Activated CD4-positive, alpha-beta T cell treated with anti-CD3 and anti-CD28 coated beads, Interleukin-10, Interleukin-2, amounts not matched to agents 100 ng/mL and 50 ng/mL, durations not matched to agents 16 hours and 8 hours (primary cell): Measurements from ENCODE around the gene SRGAP3.

Source experiments
- DNase-seq: peaks from one replicate; pipeline ENCODE4 v3.0.0-alpha.2; 2020

SRGAP3 gene

DNA sequence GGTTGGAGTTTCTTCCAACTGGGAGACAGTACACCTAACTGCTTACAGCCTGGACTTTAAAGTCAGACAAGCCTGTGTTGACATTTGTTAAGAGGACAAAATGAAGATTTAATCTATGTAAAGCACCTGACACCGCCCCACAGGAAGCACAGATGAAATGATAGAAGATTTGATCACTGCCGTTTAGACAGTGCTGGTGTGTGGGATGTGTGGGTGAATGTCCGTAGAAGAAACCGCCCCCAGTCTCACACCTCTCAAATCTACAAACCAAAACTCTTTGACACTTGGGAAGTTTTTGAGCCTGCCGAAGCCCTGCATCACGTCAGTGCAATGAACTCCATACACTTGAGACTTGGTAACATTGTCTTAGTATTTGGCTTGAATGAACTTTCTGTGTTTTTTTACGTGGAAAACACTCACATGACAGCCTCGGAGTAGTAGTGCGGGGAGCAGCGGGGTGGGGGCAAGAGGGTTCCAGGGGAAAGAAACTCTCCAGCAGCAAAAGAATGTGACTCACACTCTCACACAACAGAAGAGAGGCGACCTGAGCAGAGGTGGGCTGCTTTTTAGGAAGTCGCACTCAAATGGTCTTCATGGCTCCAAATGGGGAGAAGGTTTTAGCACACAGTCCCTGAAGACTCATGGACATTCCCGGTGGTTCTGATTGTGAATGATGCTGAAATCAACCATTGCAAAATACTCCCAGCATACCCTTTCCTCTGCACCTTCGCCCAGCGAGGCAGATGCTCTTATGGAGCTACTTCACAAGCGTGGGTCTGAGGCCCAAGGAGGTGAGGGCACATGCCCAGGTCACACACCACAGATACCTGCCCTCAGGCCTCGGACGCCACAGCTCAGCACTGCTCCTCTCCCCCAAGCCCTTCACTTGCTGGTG lies 79.2 kb downstream of the SRGAP3 start:
- DNase-seq, result peak; percentile 56

DNA sequence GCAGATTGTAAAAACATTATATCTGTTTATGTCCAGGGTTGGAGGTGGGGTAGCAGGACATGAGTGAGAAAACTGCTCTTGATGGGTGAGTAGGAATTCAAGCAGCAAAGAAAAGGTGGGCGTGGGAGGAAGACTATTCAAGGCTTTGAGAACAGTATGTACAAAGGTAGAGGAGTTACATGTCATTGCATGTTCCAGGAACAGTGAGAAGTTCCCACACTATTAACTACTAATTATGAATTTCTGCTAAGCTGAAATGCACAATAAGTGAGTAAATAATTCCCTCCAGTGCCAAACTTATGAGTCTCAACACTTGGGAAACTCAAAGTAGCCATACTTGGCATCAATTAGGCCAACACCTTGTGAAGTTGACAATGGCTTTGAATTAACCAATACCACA lies 80.1 kb downstream of the SRGAP3 start:
- no peak for DNase-seq

DNA sequence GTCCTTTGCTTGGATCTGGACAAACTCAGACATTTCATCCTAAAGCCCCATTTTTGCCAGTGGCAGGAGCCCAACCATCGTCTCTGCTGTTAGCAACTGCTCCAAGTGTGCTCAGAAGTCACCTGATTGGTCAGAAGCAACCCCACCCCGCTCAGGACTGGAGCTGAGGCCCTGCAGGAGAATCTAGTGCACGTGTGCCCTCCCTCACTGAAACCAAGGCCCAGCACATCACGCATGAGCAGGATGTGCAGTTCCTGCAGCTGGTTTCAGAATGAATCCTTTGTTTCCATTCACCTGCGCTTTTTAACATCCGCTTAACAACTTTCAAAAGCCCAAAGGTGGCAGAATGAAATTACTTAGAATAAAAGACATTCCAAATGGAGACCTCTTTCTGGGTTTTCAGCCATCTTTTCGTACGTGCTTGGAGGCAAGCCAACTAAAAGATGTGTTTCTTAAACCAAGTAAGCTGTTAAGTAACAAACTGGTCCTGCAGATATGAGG lies 81.2 kb downstream of the SRGAP3 start:
- peak; percentile 93 for DNase-seq

DNA sequence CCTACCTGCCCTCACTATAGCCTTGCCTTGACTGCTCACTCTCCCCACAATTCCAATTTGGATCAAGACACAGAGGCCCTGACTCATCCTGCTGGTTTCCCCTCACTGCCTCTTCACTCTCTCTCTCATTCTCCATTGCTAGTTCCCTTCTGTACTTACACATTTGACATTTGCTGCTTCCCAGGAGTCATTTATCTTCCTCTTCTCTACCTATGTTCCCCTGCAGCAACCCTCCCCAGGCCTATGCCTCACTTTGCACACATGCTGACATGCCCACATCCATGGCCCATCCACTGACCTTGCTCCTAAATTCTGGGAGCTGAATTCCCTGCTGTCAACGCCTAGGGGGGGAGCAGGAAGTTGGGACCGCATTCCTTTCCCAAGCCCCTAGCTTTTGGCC lies 82.2 kb downstream of the SRGAP3 start:
- DNase-seq, result no peak

DNA sequence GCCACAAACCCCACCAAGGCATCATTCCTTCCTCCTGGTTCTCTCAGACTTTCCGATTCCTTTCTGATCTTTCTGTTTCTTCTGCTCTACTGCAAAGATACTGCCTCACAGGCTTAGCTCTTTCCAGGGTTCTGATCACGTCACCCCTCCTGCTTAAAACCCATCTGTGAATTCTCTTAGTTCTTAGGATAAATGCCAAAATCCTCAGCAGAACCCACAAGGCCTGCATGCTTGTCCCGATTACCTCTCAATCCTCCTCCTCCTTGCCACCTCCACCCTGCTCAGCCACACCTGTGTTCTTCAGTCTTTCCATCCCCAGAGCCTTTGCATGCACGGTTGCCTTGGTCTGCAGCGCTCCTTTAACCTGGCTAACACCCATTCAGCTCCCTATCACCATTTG lies 84.0 kb downstream of the SRGAP3 start:
- DNase-seq, result no peak

DNA sequence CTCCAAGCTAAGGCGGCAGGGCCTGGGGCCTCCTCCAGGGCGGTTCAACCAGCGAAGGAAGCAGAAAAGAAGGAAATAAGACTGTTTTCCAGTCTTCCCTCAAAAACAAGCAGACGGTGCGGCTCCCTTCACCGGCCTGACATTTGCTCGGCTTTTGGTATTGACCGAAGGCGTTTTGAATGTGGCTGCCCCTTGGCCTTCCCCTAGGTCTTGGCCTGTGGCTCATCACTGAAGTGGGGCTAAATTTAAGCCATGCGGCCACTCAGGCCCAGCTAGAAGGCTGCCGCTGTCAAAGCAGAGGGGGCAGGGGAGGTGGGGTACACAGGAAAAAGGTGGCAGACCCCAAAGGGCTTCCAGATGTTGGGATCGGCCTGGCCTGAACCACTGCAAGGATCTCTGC lies 86.2 kb downstream of the SRGAP3 start:
- DNase-seq, result no peak

DNA sequence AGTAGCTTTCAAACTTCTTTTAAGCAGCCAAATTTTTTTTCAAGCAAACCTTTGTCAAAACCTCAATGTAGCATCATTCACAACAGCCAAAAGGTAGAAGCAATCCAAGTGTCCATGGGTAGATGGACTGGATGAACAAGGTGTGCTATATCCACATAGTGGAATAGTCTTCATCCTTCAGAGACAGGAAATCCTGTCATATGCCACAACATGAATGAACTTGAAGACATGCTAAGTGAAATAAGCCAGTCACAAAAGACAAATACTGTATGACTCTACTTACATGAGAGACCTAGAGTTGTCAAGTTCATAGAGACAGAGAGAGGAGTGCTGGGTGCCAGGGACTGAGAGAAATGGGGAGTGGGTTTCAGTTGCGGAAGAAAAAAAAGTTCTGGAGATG lies 87.6 kb downstream of the SRGAP3 start:
- no peak for DNase-seq

DNA sequence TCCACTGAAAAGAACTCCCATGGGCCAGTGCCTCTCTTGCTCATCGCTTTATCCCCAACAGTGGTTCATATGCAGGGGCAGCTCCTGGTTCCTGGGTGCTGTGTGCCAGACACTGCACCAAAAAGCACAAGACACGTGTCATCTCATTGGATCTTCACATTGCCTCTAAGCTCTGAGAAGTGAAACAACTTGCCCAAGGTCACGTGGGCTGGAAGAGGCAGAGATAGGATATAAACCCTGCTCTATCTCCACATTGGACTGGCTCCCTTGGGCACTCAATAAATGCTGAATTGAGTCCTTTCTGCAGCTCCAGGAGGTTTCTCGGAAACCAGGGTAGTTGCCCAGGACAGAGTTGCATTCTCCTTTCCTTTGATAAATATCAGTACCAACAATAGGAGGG lies 88.1 kb downstream of the SRGAP3 start:
- no peak for DNase-seq

DNA sequence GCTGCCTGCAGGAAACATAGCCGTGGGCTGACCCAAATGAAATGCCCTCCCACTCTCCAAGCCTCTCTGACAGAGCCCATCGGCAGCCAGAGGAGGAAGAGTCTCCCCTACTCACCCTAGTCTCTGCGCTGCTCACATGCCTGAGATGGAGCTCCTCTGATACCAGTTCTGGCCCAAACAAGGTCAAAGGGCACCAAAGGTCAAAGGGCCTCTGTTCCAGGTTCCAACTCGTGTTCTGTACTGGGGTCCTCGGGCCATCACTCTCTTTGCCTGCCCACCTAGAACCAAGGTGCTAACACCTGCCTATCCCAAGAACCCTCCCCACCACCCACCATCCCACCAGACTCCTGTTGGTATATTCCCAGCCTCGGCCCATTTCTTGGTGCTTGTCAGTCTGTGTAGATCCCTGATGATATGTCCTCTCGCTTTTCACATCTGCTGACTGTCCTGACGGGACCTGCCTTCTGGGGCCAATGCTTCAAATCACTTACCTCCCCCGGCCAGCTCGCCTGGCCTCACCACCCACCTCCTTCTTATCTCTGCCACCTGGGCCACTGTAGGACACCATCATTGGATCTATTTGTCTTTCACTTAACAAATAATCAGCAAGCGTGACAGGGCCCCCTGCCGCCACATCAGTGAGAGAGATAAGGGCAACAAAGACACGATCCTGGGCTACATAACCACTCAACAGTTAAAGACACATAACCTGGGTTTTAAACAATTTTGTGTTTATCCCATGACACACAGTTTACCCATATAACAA lies 90.4 kb downstream of the SRGAP3 start:
- DNase-seq, result no peak

DNA sequence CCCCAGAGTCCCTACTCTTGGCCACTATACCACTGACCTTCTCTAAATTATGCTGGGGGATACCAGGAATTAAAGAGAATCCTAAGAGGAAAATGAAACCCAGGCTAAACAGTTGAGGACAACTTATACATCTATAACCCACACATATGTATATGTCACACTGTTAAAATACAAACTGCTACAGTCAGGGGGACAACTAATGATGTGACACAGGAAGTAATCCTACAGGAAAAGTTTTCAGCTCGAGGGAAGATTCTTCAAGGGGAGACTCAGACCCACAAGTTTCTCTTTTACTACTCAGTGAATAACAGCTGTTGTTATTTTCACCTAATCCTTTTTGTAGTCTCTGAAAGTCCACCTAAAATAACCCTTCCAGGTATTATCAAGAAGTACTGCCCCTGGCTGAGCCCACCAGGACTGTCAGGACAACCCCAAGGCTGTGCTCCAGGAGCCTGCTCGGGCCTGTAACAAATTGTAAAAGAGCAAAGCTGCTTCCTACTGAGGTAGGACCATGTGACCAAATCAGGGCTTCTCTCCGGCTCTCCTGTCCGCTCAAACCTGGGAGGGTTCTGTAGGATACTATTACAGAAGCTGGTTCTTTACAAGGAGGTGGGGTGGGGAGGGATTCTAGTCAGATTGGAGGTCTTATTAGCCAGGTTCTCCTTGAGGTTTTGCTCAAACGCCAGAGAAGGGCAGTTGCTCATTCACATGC lies 91.6 kb downstream of the SRGAP3 start:
- no peak for DNase-seq

DNA sequence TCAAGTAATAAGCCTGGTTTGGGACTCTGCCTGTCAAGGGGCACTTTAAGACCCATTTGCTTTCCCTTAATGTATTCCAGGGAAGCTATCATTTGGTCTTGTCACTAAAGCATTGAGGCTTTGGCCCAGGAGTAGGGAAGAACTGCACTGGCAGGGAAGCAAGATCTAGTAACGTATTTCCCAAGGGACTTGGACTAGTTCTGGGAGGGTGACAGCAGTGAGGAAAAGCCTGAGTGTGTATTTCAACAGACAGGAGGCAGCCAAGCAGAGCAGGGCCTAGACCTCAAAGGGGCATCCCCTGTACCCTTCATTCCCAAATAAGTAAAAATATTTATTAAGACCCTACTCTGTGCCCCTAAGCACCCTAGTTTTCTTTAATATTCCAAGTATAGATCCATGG lies 92.8 kb downstream of the SRGAP3 start:
- no peak for DNase-seq

DNA sequence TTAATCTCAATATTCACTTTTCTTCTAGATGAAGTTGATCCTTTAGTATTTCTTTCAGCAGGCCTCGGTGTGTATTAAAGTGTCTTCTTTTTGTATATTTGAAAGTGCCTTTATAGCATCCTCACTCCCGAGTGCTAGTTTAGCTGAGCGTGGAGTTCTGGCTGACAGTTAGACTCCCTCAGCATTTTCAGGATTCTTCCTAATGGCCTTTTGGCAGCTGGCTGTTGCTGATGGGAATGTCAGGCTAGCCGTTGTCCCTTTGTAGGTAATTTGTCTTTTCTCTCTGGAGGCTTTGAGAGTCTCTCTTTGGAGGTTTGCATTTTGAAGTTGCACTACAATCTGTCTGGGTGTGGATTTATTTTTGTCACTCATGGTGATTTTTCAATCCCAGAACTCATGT lies 94.4 kb downstream of the SRGAP3 start:
- DNase-seq, result no peak

DNA sequence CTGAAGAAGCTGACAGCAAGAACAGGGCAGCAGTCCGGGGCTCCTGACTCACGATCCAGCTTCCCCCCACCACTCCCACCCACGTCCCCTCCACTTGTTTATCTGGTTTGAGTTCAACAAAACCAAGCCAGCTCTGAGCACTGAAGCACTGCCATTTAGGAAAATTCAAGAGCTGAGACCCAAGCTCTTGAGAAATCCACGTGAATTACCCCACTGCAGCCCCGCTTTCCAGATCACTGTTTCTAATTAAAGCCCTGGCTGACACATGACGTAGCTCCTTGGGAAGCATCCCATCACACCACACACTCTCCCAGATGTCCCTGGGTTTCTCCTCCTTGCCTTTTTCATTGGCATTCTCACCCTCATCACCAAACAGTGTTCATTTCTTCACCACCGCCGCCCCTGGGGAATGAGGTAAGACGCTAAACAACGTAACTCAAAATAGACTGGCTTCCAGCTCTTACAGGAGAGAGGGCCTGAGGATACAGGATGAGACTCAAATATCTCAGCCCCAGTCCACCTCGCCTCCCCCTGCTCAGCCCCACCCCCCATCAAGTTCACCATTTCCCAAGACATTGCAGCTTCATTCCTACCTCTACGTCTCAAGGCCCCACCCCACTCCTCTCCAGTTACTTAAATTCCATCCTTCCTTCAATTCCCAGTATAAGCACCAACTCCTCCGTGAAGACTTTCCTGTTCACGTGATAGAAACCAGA lies 95.4 kb downstream of the SRGAP3 start:
- DNase-seq, result no peak

DNA sequence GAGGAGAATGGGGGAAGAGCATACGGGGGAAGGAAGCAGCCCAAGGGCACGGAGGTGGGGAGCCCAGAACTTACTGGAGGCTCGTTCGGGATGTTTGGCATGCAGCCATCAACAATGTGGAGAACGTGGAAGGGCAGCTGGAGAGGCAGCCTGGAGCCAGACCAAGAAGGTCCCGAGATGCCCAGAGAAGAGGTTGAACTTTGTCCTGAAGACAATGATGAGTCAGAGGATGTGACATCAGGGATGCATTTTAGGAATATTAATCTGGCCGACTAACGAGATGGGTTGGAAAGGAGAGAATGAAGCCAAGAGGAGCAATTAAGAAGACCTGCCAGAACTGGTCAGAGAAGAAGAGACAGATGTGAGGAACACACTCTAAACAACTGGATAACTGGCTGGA lies 98.2 kb downstream of the SRGAP3 start:
- no peak for DNase-seq

DNA sequence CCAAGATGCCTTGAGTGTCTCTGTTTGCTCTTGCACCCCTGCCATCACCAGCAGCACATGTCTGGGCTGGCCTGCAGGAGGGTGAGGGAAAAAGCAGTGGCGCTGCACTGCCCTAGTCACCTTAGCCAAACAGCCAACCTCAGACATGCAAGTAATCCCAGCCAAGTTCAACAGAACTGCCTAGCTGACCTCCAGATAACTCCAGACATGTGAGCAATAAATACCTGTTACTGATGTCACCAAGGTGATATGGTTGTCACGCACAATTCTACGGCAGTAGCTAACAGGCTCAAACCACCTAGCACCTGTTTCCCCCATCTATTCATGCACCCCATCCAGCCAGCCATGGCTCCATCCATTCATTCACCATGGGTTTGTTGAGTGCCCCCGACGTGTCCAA lies 99.9 kb downstream of the SRGAP3 start:
- no peak for DNase-seq

DNA sequence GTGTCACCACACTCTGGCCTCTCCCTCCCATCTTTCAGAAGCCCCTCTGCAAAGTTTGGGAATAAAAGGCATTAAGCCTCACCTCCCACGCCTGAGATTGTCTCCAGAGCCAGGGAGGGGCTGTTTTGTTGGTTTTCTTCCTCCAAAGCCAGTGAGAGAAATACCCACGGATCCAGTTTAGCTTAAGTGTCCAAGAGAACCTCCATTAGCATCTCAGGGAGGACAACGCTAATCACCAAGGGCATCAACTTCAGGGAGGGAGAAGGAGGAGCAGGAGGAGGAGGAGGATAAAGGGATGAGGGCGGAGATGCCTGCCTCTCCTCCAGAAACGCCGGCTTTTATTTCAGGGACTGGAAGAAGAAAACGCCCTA lies 101.6 kb downstream of the SRGAP3 start:
- DNase-seq, result no peak

DNA sequence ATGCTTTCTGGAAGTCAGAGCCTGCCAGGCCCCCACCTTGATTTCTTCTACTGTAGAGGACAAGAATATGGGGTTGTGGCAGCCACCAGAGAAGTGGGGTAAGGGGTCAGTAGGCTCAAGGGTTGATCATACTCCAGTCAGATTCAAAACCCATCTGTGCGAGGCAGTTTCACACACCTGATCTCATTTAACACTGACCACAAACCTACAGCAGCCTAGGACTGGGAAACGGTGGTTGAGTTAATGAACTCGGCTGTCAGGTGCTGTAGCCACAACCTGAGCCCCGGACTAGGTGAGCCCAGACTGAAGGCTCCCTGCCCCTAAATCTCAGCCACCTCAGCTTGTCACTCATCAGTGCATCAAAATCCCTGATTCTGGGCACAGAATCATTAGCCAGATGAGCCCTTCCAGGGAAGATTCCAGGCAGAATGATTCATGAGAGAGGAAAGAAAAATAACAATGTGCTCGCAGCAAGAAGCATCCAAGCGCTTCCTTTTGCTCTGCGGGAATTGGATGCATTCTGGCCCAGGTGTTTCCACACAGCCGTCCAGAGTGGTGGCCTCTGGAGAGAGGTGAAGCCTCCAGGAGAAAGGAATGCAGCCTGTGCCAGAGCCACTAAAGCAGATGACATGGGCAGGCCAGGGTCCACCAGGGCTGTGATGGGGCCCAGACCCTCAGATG lies 102.1 kb downstream of the SRGAP3 start:
- DNase-seq, result no peak

DNA sequence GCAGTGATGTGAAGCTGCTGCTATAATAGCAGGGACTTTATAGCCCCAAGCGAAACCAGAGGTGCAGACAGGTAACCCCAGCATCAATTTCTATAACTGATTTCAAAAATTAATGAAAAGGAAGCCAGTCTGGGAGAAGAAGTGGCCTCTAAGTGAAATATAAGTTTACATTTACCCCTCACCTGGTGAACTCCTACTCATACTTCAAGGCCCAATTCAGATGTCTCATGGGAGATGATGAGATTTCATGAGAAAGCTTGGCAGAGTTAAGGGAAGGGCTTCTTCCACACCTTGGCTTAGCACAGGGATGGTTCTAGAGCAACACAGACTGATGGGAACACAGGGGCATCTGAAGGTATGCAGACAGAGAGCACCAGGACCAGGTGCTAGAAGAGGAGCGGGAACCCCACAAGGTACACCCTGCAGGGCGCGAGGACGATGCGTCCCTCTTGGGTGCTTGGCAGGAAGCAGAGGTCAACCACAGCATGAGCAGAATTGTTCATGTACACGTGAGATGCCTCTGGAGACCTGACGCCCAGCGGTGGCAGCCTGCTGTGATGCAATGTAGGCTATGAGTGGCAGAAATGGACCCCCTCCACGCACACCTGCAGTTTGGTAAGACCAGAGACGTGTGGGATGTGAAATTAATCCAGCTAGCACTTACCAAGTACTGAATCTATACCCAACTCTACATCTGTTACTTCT lies 102.9 kb downstream of the SRGAP3 start:
- no peak for DNase-seq

DNA sequence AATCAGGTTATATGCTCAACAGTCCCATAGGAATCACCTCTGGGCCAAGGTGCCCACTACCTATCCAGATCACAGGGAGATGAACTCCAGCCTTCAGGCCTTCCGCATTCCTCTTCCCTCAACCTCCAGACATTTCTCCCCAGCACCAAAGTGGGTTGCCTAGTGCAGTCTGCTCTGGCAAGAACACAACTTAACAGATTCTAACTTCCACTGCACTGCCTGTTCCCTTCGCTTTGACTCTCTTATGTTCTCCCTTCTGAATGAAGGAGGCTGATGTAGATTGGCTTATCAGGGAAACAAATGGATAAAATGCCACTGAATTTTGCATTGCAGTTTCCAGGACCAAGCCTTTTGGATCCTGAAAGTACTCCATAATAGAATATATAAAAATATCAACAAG lies 106.3 kb downstream of the SRGAP3 start:
- no peak for DNase-seq

DNA sequence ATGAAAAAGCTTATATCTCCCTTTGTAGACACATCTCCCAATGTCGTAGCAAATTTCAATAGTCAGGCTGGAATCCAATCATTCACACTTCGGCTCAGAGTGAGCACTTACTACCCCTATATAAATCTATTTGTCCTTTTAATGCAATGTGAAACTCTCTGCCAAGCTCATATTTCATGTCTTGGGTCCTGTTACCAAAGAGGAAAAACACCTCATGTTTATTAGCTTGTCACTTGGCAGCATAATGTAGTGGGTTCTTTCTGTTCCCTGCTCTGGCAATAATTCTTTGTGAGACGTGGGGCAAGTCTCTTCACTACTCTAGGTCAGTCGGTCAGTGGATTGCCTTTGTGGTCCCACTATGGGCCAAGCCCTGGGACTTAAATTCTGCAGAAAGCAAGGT lies 107.1 kb downstream of the SRGAP3 start:
- no peak for DNase-seq

DNA sequence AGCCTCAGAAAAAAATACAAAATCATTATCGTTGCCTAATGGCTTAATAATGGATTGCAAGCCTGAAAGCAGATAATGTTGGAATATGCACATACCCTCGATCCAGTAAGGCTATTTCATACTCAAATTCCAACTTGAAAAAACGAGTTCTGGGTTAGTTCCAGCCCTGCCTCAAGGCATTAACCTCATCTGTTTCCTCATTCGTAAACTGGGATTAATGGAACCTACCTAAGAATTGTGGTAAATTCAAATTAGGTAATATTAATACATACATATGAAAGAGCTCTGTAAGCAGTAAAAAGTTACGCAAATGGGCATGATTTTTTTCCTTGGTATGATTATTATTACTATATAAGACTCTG lies 107.5 kb downstream of the SRGAP3 start:
- DNase-seq, result no peak

DNA sequence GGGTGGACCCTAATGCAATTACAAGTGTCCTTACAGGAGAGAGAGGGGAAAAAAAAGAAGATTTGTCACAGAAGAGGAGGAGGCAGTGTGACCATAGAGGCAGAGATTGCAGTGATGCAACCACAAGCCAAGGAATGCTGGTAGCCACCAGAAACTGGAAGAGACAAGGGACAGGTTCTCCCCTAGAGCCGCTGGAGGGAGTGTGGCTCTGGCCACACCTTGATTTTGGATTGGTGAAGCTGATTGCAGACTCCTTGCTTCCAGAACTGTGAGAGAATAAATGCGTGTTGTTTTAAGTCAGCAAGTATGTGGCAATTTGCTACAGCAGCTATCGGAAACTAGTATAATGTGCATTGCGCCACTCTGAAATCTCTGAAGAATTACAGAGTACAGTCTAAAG lies 110.1 kb downstream of the SRGAP3 start:
- no peak for DNase-seq
